ENCODE data around the gene CPN1.

DNA sequence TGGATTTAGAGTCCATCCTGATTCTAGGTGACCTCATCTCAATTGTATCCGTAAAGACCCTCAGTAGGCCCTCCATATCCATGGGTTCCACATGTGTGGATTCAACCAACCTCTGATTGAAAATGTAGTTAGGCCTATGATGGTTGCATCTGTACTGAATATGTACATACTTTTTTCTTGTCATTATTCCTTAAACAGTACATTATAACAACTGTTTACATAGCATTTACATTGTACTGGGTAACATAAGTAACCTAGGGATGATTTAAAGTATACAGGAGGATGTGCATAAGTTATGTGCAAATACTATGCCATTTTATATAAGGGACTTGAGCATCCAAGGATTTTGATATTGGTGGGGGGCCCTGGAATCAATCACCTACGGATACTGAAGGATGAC lies 10.1 kb downstream of the CPN1 start:
- TF ChIP-seq, protein P1, sequence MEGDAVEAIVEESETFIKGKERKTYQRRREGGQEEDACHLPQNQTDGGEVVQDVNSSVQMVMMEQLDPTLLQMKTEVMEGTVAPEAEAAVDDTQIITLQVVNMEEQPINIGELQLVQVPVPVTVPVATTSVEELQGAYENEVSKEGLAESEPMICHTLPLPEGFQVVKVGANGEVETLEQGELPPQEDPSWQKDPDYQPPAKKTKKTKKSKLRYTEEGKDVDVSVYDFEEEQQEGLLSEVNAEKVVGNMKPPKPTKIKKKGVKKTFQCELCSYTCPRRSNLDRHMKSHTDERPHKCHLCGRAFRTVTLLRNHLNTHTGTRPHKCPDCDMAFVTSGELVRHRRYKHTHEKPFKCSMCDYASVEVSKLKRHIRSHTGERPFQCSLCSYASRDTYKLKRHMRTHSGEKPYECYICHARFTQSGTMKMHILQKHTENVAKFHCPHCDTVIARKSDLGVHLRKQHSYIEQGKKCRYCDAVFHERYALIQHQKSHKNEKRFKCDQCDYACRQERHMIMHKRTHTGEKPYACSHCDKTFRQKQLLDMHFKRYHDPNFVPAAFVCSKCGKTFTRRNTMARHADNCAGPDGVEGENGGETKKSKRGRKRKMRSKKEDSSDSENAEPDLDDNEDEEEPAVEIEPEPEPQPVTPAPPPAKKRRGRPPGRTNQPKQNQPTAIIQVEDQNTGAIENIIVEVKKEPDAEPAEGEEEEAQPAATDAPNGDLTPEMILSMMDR (IDR thresholded peaks at IDR 0.05): no peak
- no peak for TF ChIP-seq POLR2AphosphoS5 (IDR thresholded peaks at IDR 0.05)
- no peak for TF ChIP-seq POLR2A (IDR thresholded peaks at IDR 0.05)
- TF ChIP-seq EP300 (IDR thresholded peaks at IDR 0.05): no peak
